ENCODE results near the gene PRDM16. TPM values are rescaled to one million over a fixed set of nuclear protein-coding genes. Genes with fewer than 3 reads are reported as not detected.

The PRDM16 gene
- total RNA-seq, 1 experiment from 2014 or later: 5.3 TPM

DNA sequence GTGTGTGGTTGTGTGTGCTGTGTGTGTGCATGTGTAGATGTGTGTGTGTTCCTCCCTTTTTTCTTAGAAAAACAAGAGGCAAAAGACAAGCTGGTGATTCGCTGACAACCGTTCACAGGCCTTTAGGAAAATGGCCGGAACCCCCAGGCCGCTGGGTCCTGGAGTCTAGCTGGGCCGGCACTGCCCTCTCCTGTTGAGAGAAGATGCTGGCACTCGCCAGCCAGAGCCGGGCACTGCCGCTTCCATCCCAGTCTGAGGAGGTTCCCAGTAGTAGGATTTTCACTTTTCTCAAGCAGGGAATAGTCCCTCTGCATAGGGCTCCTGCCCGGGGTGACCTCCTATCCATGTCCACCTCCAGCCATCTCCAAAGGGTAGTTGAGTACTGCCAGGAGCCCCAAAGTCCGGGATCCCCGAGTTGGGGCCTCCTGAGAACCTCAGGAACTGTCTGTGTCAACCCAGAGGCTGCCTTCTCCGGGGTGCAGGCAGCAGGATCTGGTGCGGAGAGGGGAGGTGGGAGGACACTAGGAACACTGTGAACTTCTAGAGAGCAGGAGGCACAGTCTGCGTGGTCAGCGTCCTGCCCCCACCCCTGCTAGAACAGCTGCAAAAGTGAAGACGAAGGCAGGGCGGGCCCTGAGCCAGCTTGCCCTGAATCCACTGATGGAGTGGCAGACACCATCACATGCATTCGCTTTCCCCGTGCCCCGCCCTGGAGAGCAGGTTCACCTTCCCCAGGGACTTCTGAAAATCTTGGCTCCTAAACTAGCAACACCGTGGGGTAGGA is 341.3 kb downstream of the PRDM16 start:
- TF ChIP-seq, protein P1, sequence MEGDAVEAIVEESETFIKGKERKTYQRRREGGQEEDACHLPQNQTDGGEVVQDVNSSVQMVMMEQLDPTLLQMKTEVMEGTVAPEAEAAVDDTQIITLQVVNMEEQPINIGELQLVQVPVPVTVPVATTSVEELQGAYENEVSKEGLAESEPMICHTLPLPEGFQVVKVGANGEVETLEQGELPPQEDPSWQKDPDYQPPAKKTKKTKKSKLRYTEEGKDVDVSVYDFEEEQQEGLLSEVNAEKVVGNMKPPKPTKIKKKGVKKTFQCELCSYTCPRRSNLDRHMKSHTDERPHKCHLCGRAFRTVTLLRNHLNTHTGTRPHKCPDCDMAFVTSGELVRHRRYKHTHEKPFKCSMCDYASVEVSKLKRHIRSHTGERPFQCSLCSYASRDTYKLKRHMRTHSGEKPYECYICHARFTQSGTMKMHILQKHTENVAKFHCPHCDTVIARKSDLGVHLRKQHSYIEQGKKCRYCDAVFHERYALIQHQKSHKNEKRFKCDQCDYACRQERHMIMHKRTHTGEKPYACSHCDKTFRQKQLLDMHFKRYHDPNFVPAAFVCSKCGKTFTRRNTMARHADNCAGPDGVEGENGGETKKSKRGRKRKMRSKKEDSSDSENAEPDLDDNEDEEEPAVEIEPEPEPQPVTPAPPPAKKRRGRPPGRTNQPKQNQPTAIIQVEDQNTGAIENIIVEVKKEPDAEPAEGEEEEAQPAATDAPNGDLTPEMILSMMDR (IDR thresholded peaks at IDR 0.05; ENCODE audit: insufficient read depth in 1 of 2, low read depth in 1 of 2, low read length in 1 of 2, severe bottlenecking in 1 of 2, unreplicated experiment in 1 of 2): peak in 1 of 2 experiments; percentile 14
- H3K4me3 Mint-ChIP-seq (ENCODE audit: unreplicated experiment): no peak overlapping the region
- H3K9me3 ChIP-seq: no peaks in the 10 kb centered on the region
- H3K4me1 Mint-ChIP-seq (ENCODE audit: low read depth, unreplicated experiment): no peaks in the 10 kb centered on the region
- H3K9me3 Mint-ChIP-seq (ENCODE audit: unreplicated experiment): no peaks in the 10 kb centered on the region
- DNase-seq: peak in 1 of 2 experiments; percentile 16
- intact Hi-C loops (cut with micrococcal nuclease; ENCODE audit: unreplicated experiment): no loop called here
- no peaks in the 10 kb centered on the region for H3K27me3 Mint-ChIP-seq (ENCODE audit: insufficient read depth, unreplicated experiment)
- CTCF ChIA-PET: no interaction called here
- POLR2A ChIA-PET: no interaction called here
- H3K36me3 Mint-ChIP-seq (ENCODE audit: insufficient read depth, unreplicated experiment): no peaks in the 10 kb centered on the region
- H3K36me3 ChIP-seq (ENCODE audit: control insufficient read depth, insufficient read depth, low read length): no peaks in the 10 kb centered on the region
- H3K4me1 ChIP-seq: no peaks in the 10 kb centered on the region
- H3K4me3 ChIP-seq (ENCODE audit: low read depth, low read length): no peak overlapping the region
- no peaks in the 10 kb centered on the region for H3K27me3 ChIP-seq (replicated peaks; ENCODE audit: control insufficient read depth, insufficient read depth, low read length)
- no peak overlapping the region for H3K27ac Mint-ChIP-seq (ENCODE audit: unreplicated experiment)
- BruUV-seq (replicated peaks): no TSS peak

DNA sequence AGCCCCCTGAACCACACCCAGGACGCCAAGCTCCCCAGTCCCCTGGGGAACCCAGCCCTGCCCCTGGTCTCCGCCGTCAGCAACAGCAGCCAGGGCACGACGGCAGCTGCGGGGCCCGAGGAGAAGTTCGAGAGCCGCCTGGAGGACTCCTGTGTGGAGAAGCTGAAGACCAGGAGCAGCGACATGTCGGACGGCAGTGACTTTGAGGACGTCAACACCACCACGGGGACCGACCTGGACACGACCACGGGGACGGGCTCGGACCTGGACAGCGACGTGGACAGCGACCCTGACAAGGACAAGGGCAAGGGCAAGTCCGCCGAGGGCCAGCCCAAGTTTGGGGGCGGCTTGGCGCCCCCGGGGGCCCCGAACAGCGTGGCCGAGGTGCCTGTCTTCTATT is 342.8 kb downstream of the PRDM16 start:
- H3K27ac Mint-ChIP-seq (ENCODE audit: unreplicated experiment): no peak overlapping the region
- no peaks in the 10 kb centered on the region for H3K9me3 Mint-ChIP-seq (ENCODE audit: unreplicated experiment)
- intact Hi-C loops (cut with micrococcal nuclease; ENCODE audit: unreplicated experiment): no loop called here

DNA sequence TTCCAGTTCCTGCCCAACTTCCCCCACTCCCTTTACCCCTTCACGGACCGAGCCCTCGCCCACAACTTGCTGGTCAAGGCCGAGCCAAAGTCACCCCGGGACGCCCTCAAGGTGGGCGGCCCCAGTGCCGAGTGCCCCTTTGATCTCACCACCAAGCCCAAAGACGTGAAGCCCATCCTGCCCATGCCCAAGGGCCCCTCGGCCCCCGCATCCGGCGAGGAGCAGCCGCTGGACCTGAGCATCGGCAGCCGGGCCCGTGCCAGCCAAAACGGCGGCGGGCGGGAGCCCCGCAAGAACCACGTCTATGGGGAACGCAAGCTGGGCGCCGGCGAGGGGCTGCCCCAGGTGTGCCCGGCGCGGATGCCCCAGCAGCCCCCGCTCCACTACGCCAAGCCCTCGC is 343.4 kb downstream of the PRDM16 start:
- H3K4me3 ChIP-seq (ENCODE audit: low read depth, low read length): no peak overlapping the region
- Mint-ChIP-seq H3K27me3 (ENCODE audit: insufficient read depth, unreplicated experiment) (no peaks in the 10 kb centered on the region), H3K4me1 (ENCODE audit: low read depth, unreplicated experiment) (no peaks in the 10 kb centered on the region), H3K27ac (ENCODE audit: unreplicated experiment) (no peak overlapping the region), H3K36me3 (ENCODE audit: insufficient read depth, unreplicated experiment) (no peaks in the 10 kb centered on the region), H3K4me3 (ENCODE audit: unreplicated experiment) (no peak overlapping the region), H3K9me3 (ENCODE audit: unreplicated experiment) (no peaks in the 10 kb centered on the region)
- CTCF ChIA-PET: no interaction called here
- intact Hi-C loops (cut with micrococcal nuclease; ENCODE audit: unreplicated experiment): no loop called here
- TF ChIP-seq, protein P1 (IDR thresholded peaks at IDR 0.05; ENCODE audit: insufficient read depth in 1 of 2, low read depth in 1 of 2, low read length in 1 of 2, severe bottlenecking in 1 of 2, unreplicated experiment in 1 of 2): no peak
- BruUV-seq (replicated peaks): no TSS peak
- H3K27me3 ChIP-seq (replicated peaks; ENCODE audit: control insufficient read depth, insufficient read depth, low read length): no peaks in the 10 kb centered on the region
- no peaks in the 10 kb centered on the region for H3K36me3 ChIP-seq (ENCODE audit: control insufficient read depth, insufficient read depth, low read length)
- no peaks in the 10 kb centered on the region for H3K4me1 ChIP-seq
- H3K9me3 ChIP-seq: no peaks in the 10 kb centered on the region; the same call in 1 of the 2 replicates
- DNase-seq: no peak
- POLR2A ChIA-PET: no interaction called here

More for the DNA sequence above, 342.8 kb downstream of the PRDM16 start:
- no peaks in the 10 kb centered on the region; the same call in 1 of the 2 replicates for H3K9me3 ChIP-seq
- H3K36me3 ChIP-seq (ENCODE audit: control insufficient read depth, insufficient read depth, low read length): no peaks in the 10 kb centered on the region
- ChIA-PET CTCF (no interaction called here), POLR2A (no interaction called here)
- BruUV-seq (replicated peaks): no TSS peak
- no peaks in the 10 kb centered on the region for H3K4me1 Mint-ChIP-seq (ENCODE audit: low read depth, unreplicated experiment)
- H3K36me3 Mint-ChIP-seq (ENCODE audit: insufficient read depth, unreplicated experiment): no peaks in the 10 kb centered on the region
- H3K27me3 Mint-ChIP-seq (ENCODE audit: insufficient read depth, unreplicated experiment): no peaks in the 10 kb centered on the region
- H3K4me3 ChIP-seq (ENCODE audit: low read depth, low read length): no peak overlapping the region
- H3K27me3 ChIP-seq (replicated peaks; ENCODE audit: control insufficient read depth, insufficient read depth, low read length): no peaks in the 10 kb centered on the region
- no peak for DNase-seq
- H3K4me3 Mint-ChIP-seq (ENCODE audit: unreplicated experiment): no peak overlapping the region
- TF ChIP-seq, protein P1 (IDR thresholded peaks at IDR 0.05; ENCODE audit: insufficient read depth in 1 of 2, low read depth in 1 of 2, low read length in 1 of 2, severe bottlenecking in 1 of 2, unreplicated experiment in 1 of 2): no peak
- H3K4me1 ChIP-seq: no peaks in the 10 kb centered on the region
